ENCODE results near the gene CFAP299.

Gene CFAP299

DNA sequence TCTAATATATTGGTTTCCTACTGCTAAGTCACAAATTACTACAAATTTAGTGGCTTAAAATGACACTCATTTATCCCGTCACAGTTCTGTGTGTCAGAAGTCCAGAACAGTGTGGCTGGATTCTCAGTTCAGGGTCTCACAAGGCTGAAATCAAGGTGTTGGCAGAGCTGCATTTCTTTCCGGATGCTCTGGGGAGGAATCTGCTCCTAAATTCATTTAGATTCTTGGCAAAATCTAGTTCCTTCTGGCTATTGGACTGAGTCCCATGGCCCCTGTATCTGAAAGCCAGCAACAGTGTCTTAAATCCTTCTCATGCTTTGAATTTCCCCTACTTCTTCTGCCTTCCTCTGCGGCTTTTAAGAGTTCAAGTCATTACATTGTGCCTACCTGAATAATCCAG, 591.9 kb downstream of the CFAP299 start:
- TF ChIP-seq, protein P1, sequence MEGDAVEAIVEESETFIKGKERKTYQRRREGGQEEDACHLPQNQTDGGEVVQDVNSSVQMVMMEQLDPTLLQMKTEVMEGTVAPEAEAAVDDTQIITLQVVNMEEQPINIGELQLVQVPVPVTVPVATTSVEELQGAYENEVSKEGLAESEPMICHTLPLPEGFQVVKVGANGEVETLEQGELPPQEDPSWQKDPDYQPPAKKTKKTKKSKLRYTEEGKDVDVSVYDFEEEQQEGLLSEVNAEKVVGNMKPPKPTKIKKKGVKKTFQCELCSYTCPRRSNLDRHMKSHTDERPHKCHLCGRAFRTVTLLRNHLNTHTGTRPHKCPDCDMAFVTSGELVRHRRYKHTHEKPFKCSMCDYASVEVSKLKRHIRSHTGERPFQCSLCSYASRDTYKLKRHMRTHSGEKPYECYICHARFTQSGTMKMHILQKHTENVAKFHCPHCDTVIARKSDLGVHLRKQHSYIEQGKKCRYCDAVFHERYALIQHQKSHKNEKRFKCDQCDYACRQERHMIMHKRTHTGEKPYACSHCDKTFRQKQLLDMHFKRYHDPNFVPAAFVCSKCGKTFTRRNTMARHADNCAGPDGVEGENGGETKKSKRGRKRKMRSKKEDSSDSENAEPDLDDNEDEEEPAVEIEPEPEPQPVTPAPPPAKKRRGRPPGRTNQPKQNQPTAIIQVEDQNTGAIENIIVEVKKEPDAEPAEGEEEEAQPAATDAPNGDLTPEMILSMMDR (IDR thresholded peaks at IDR 0.05; ENCODE audit: unreplicated experiment in 3 of 3): no peak
- Mint-ChIP-seq H3K36me3 (ENCODE audit: low read depth) (no peaks in the 10 kb centered on the region), H3K4me3 (no peak overlapping the region), H3K4me1 (peaks cover 7% of the 10 kb centered on the region), H3K27me3 (ENCODE audit: low read depth) (no peaks in the 10 kb centered on the region), H3K9me3 (no peaks in the 10 kb centered on the region), H3K27ac (no peak overlapping the region)

DNA sequence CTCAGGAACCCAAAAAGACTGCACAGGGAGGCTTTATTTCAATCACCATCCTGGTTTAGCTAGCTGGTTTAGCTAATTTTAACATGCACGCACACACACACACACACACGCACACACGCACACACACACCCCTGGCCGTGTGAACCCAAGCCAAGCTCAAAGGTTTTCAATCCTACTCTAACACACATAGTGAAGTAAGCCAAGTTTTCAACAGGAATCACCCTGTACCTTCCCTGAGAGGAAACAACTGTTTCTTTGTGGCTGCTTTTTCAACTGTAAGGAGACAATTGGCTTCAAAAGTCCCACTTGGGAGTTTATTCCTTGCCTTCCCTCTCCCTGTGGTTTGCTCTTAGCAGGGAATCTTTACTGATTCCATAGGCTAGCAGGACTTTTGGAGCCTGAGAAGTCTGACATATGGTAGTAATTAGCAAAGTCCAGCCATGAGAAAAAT, 596.1 kb downstream of the CFAP299 start:
- no peaks in the 10 kb centered on the region for H3K27me3 Mint-ChIP-seq (ENCODE audit: low read depth)
- H3K36me3 Mint-ChIP-seq (ENCODE audit: low read depth): no peaks in the 10 kb centered on the region
- H3K4me1 Mint-ChIP-seq: peaks cover 7% of the 10 kb centered on the region
- no peak overlapping the region for H3K4me3 Mint-ChIP-seq
- peak overlapping the region; percentile 43 to 80 (median 70) for H3K27ac Mint-ChIP-seq
- no peaks in the 10 kb centered on the region for H3K9me3 Mint-ChIP-seq
- TF ChIP-seq, protein P1 (IDR thresholded peaks at IDR 0.05; ENCODE audit: unreplicated experiment in 3 of 3): no peak

DNA sequence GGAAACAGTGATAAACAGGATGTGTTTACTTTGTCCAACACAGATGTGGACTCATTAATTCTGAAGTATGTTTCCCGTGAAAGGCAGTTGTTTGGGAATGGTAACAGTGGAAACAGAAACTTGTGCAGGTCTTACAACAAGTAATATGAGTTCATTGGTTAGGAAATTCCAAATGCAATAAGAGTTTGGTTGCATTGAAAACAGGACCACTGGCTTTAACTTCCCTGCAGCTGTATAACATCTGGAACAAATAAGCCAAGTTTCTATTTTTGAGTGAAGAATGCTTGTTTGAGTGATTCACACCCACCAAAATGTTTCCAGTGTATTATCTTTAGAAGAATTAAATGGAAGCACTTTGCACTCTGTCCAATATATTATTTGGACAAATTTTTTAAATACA, 612.6 kb downstream of the CFAP299 start:
- H3K36me3 Mint-ChIP-seq (ENCODE audit: low read depth): no peaks in the 10 kb centered on the region
- no peaks in the 10 kb centered on the region for H3K27me3 Mint-ChIP-seq (ENCODE audit: low read depth)
- H3K9me3 Mint-ChIP-seq: no peaks in the 10 kb centered on the region
- TF ChIP-seq, protein P1 (IDR thresholded peaks at IDR 0.05; ENCODE audit: unreplicated experiment in 3 of 3): no peak
- peak overlapping the region; percentile 7 to 80 (median 60) for H3K27ac Mint-ChIP-seq
- H3K4me3 Mint-ChIP-seq: no peak overlapping the region
- H3K4me1 Mint-ChIP-seq: peaks cover 26% of the 10 kb centered on the region

DNA sequence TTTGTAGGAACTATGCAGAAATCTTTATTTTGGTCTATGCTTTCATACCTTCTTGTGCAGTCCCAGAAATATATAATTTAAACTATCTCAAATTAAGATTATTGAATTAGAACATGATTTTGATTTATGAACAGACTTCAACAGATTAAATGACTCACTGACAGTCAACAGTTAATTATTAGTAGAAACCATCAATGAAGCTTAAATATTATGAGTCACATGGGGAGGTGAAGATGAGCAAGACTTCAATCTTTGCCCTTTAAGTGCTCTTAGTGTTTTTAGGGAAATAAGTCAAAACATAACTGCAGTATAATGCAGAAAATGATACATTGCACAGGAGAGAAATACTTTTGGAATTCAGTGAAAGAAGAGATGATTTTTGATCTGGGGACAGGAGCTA, 613.5 kb downstream of the CFAP299 start:
- TF ChIP-seq, protein P1 (IDR thresholded peaks at IDR 0.05; ENCODE audit: unreplicated experiment in 3 of 3): no peak
- Mint-ChIP-seq H3K27me3 (ENCODE audit: low read depth) (no peaks in the 10 kb centered on the region), H3K4me1 (peaks cover 26% of the 10 kb centered on the region), H3K9me3 (no peaks in the 10 kb centered on the region), H3K36me3 (ENCODE audit: low read depth) (no peaks in the 10 kb centered on the region), H3K27ac (peak overlapping the region in 2 of 3 experiments; percentile 7), H3K4me3 (no peak overlapping the region)

DNA sequence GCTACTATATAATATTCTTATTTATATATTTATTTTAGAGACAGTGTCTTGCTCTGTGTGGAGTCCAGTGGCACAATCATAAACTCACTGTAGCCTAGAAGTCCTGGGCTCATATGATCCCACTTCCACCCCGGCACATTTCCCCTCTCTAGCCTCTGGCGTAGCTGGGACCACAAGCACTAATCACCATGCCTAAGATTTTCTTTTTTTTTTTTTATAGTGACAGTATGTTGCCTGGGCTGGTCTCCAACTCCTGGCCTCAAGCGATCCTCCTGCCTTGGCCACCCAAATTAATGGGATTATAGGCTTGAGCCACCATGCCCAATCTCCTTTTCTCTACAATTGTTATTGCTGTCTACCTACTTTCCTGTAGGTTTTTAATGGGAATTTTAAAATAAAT, 620.9 kb downstream of the CFAP299 start:
- H3K27ac Mint-ChIP-seq: no peak overlapping the region
- no peaks in the 10 kb centered on the region for H3K36me3 Mint-ChIP-seq (ENCODE audit: low read depth)
- H3K4me1 Mint-ChIP-seq: peaks cover 7% of the 10 kb centered on the region
- no peaks in the 10 kb centered on the region for H3K9me3 Mint-ChIP-seq
- peaks cover 13% of the 10 kb centered on the region for H3K27me3 Mint-ChIP-seq (ENCODE audit: low read depth)
- TF ChIP-seq, protein P1 (IDR thresholded peaks at IDR 0.05; ENCODE audit: unreplicated experiment in 3 of 3): no peak
- H3K4me3 Mint-ChIP-seq: no peak overlapping the region

DNA sequence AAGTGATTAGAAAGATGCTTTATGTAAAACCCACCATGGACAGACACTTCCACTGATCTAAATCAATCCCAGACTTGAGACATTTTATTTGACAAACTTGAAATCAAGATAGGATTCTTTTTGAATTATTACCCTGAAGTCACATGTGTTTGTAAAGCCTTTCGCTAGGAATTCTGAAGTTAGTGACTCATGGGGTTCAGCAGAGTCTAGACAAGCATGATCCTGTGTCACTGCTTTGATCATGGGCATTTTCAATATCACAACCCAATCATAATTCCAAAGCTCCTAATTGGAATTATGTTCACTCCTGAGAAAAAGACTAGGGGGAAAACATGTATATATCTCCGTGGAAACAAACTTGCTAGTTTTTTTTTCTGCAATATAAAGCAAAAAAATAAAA, 627.5 kb downstream of the CFAP299 start:
- peaks cover 19% of the 10 kb centered on the region for H3K27me3 Mint-ChIP-seq (ENCODE audit: low read depth)
- no peak overlapping the region for H3K4me3 Mint-ChIP-seq
- H3K4me1 Mint-ChIP-seq: peaks cover 3% of the 10 kb centered on the region
- TF ChIP-seq, protein P1 (IDR thresholded peaks at IDR 0.05; ENCODE audit: unreplicated experiment in 3 of 3): no peak
- H3K27ac Mint-ChIP-seq: no peak overlapping the region
- H3K36me3 Mint-ChIP-seq (ENCODE audit: low read depth): no peaks in the 10 kb centered on the region
- H3K9me3 Mint-ChIP-seq: peaks cover 3% of the 10 kb centered on the region

Data from nephron (organoid).